HEK293 (cell line): ENCODE results near the gene AKAP8L.

Experiments used
- ATF2 ChIP-seq: fragments of 450-650 bp; formaldehyde crosslinking; IDR thresholded peaks from 2 replicates; pipeline ENCODE4 v1.5.1; 2016; ENCODE audit warnings: missing biosample characterization, missing genetic modification characterization, low read depth
- FEZF1 ChIP-seq: fragments of 450-650 bp; formaldehyde crosslinking; IDR thresholded peaks from 2 replicates; pipeline ENCODE4 v1.5.1; 2016; ENCODE audit warnings: missing biosample characterization, missing genetic modification characterization
- IKZF3 ChIP-seq: fragments of 450-650 bp; IDR thresholded peaks from 2 replicates; pipeline ENCODE4 v1.5.0; 2018; ENCODE audit warnings: missing biosample characterization, mild to moderate bottlenecking, missing genetic modification characterization, moderate library complexity
- MEIS1 ChIP-seq: sonication (generic); formaldehyde crosslinking; IDR thresholded peaks from 2 replicates; pipeline ENCODE4 v1.8.1; 2022; ENCODE audit warnings: missing genetic modification reagents, mild to moderate bottlenecking, borderline replicate concordance
- OVOL3 ChIP-seq: fragments of 450-650 bp; formaldehyde crosslinking; IDR thresholded peaks from 2 replicates; pipeline ENCODE4 v1.5.1; 2016; ENCODE audit warnings: missing biosample characterization, missing genetic modification characterization
- PRDM1 ChIP-seq: fragments of 450-650 bp; formaldehyde crosslinking; IDR thresholded peaks from 2 replicates; pipeline ENCODE4; 2016; ENCODE audit warnings: missing biosample characterization, missing genetic modification characterization
- PRDM10 ChIP-seq: fragments of 450-650 bp; formaldehyde crosslinking; IDR thresholded peaks from 2 replicates; pipeline ENCODE4 v1.5.1; 2016; ENCODE audit warnings: missing biosample characterization, missing genetic modification characterization
- WT1 ChIP-seq: fragments of 450-650 bp; formaldehyde crosslinking; IDR thresholded peaks from 2 replicates; pipeline ENCODE4 v1.5.1; 2016; ENCODE audit warnings: missing biosample characterization, missing genetic modification characterization
- YY1 ChIP-seq: fragments of 450-650 bp; formaldehyde crosslinking; IDR thresholded peaks from 2 replicates; pipeline ENCODE4 v1.5.1; 2018; ENCODE audit warnings: missing biosample characterization, missing genetic modification characterization
- YY2 ChIP-seq: fragments of 450-650 bp; formaldehyde crosslinking; IDR thresholded peaks from 2 replicates; pipeline ENCODE4 v1.5.1; 2016; ENCODE audit warnings: missing biosample characterization, missing genetic modification characterization
- ZBTB11 ChIP-seq: fragments of 450-650 bp; formaldehyde crosslinking; conservative IDR thresholded peaks from 2 replicates; pipeline ENCODE4 v1.5.1; 2016; ENCODE audit warnings: low read depth, missing biosample characterization, missing genetic modification characterization
- ZBTB44 ChIP-seq: fragments of 450-650 bp; IDR thresholded peaks from 2 replicates; pipeline ENCODE4 v1.5.1; 2018; ENCODE audit warnings: missing biosample characterization, mild to moderate bottlenecking, missing genetic modification characterization
- ZFP41 ChIP-seq: fragments of 450-650 bp; formaldehyde crosslinking; IDR thresholded peaks from 2 replicates; pipeline ENCODE4 v1.5.1; 2016; ENCODE audit warnings: missing biosample characterization, missing genetic modification characterization, borderline replicate concordance
- ZNF121 ChIP-seq: fragments of 450-650 bp; formaldehyde crosslinking; IDR thresholded peaks from 2 replicates; pipeline ENCODE4 v1.5.1; 2016; ENCODE audit warnings: missing biosample characterization, missing genetic modification characterization
- ZNF146 ChIP-seq: fragments of 450-650 bp; formaldehyde crosslinking; IDR thresholded peaks from 2 replicates; pipeline ENCODE4 v1.5.1; 2016; ENCODE audit warnings: missing biosample characterization, missing genetic modification characterization
- ZNF18 ChIP-seq: fragments of 450-650 bp; formaldehyde crosslinking; IDR thresholded peaks from 2 replicates; pipeline ENCODE4 v1.5.1; 2016; ENCODE audit warnings: missing biosample characterization, missing genetic modification characterization
- ZNF19 ChIP-seq: fragments of 450-650 bp; formaldehyde crosslinking; IDR thresholded peaks from 2 replicates; pipeline ENCODE4; 2016; ENCODE audit warnings: missing biosample characterization, missing genetic modification characterization, low read depth
- ZNF202 ChIP-seq: fragments of 450-650 bp; formaldehyde crosslinking; IDR thresholded peaks from 2 replicates; pipeline ENCODE4 v1.5.1; 2016; ENCODE audit warnings: missing biosample characterization, missing genetic modification characterization, borderline replicate concordance
- ZNF223 ChIP-seq: fragments of 450-650 bp; formaldehyde crosslinking; IDR thresholded peaks from 2 replicates; pipeline ENCODE4 v1.5.1; 2016; ENCODE audit warnings: missing biosample characterization, missing genetic modification characterization
- ZNF341 ChIP-seq: fragments of 450-650 bp; formaldehyde crosslinking; IDR thresholded peaks from 2 replicates; pipeline ENCODE4; 2016; ENCODE audit warnings: low read depth, missing biosample characterization, missing genetic modification characterization
- ZNF404 ChIP-seq: fragments of 450-650 bp; formaldehyde crosslinking; IDR thresholded peaks from 2 replicates; pipeline ENCODE4 v1.5.1; 2017; ENCODE audit warnings: missing biosample characterization, missing genetic modification characterization
- ZNF416 ChIP-seq: fragments of 450-650 bp; formaldehyde crosslinking; IDR thresholded peaks from 2 replicates; pipeline ENCODE4 v1.5.1; 2016; ENCODE audit warnings: missing biosample characterization, missing genetic modification characterization
- ZNF433 ChIP-seq: fragments of 450-650 bp; formaldehyde crosslinking; IDR thresholded peaks from 2 replicates; pipeline ENCODE4 v1.5.1; 2016; ENCODE audit warnings: missing biosample characterization, missing genetic modification characterization, low read depth
- ZNF501 ChIP-seq: fragments of 450-650 bp; formaldehyde crosslinking; IDR thresholded peaks from 2 replicates; pipeline ENCODE4 v1.5.1; 2016; ENCODE audit warnings: missing biosample characterization, missing genetic modification characterization
- ZNF530 ChIP-seq: fragments of 450-650 bp; formaldehyde crosslinking; IDR thresholded peaks from 2 replicates; pipeline ENCODE4 v1.5.1; 2016; ENCODE audit warnings: low read depth, missing biosample characterization, missing genetic modification characterization
- ZNF639 ChIP-seq: fragments of 450-650 bp; formaldehyde crosslinking; IDR thresholded peaks from 2 replicates; pipeline ENCODE4 v1.5.1; 2016; ENCODE audit warnings: missing biosample characterization, missing genetic modification characterization

AKAP8L gene

GRCh38 chr19:15418579-15419412, at the start of gene AKAP8L (continued):
- TF ChIP-seq YY1 (tag by site-specific recombination) (peak; percentile 93), ZNF18 (tag by site-specific recombination) (no peak), ZNF501 (tag by site-specific recombination) (peak; percentile 93; the same call in 1 of the 2 replicates), PRDM1 (tag by site-specific recombination) (no peak), WT1 (tag by site-specific recombination) (peak; percentile 41; the same call in 1 of the 2 replicates), ZNF341 (tag by site-specific recombination) (peak; percentile 39), ZNF146 (tag by site-specific recombination) (peak; percentile 66), ZNF530 (no peak), ZFP41 (tag by site-specific recombination) (no peak), OVOL3 (tag by site-specific recombination) (peak; percentile 47; the same call in 1 of the 2 replicates), ZNF202 (tag by site-specific recombination) (no peak), ATF2 (tag by site-specific recombination) (no peak), PRDM10 (tag by site-specific recombination) (no peak), ZNF433 (no peak), ZBTB11 (tag by site-specific recombination) (peak; percentile 38; the same call in 1 of the 2 replicates), IKZF3 (tag by site-specific recombination) (no peak), ZNF121 (0 out of 2 replicates have a peak, but pooled peaks have one; percentile 9), ZNF19 (tag by site-specific recombination) (no peak), ZNF416 (tag by site-specific recombination) (no peak), YY2 (tag by site-specific recombination) (peak; percentile 88), ZBTB44 (no peak), ZNF404 (tag by site-specific recombination) (no peak), ZNF223 (tag by site-specific recombination) (peak; percentile 84), ZNF639 (tag by site-specific recombination) (0 out of 2 replicates have a peak, but pooled peaks have one; percentile 54), FEZF1 (tag by site-specific recombination) (no peak), MEIS1 (CRISPR knock-in tag) (no peak)
